Activated CD4-positive, alpha-beta T cell treated with anti-CD3 and anti-CD28 coated beads for 1 hour (primary cell): ENCODE data around the gene HMCN1.

Experiments used
- DNase-seq: peaks from one replicate; pipeline ENCODE4 v3.0.0-alpha.2; 2020

Gene HMCN1

GRCh38 chr1:185733818-185734735 is at the start of gene HMCN1:
Gene HMCN1, plus strand, starts transcription at chr1:185734391. Its CDS starts 389 bp downstream, at chr1:185734780.
- no peak for DNase-seq

- DNase-seq: no peak
These were observed 47.1 kb upstream of the HMCN1 start for GRCh38 chr1:185686821-185687778.

- no peak for DNase-seq
These were observed 43.7 kb upstream of the HMCN1 start for GRCh38 chr1:185690527-185690926.

GRCh38 chr1:185693654-185694053 is 40.5 kb upstream of the HMCN1 start:
- DNase-seq: no peak

GRCh38 chr1:185694081-185694480 is 40.1 kb upstream of the HMCN1 start:
- DNase-seq: no peak

GRCh38 chr1:185695299-185695698 is 38.9 kb upstream of the HMCN1 start:
- DNase-seq: no peak

- no peak for DNase-seq
These were observed 37.6 kb upstream of the HMCN1 start for GRCh38 chr1:185696422-185697150.

GRCh38 chr1:185699874-185700273 is 34.3 kb upstream of the HMCN1 start:
- no peak for DNase-seq

- no peak for DNase-seq
These were observed 32.5 kb upstream of the HMCN1 start for GRCh38 chr1:185701650-185702049.

- no peak for DNase-seq
These were observed 30.0 kb upstream of the HMCN1 start for GRCh38 chr1:185704181-185704580.

GRCh38 chr1:185716095-185716494 is 18.1 kb upstream of the HMCN1 start:
- DNase-seq: no peak

- DNase-seq: no peak
These were observed 15.2 kb upstream of the HMCN1 start for GRCh38 chr1:185719021-185719420.

- DNase-seq: no peak
These were observed 13.4 kb upstream of the HMCN1 start for GRCh38 chr1:185720633-185721272.

GRCh38 chr1:185721553-185721952 is 12.6 kb upstream of the HMCN1 start:
- DNase-seq: no peak

GRCh38 chr1:185722098-185722497 is 12.1 kb upstream of the HMCN1 start:
- DNase-seq: no peak

- no peak for DNase-seq
These were observed 6.5 kb upstream of the HMCN1 start for GRCh38 chr1:185727726-185728125.

GRCh38 chr1:185731446-185731845 is 2.7 kb upstream of the HMCN1 start:
- no peak for DNase-seq

- DNase-seq: no peak
These were observed 1.2 kb upstream of the HMCN1 start for GRCh38 chr1:185732951-185733350.

GRCh38 chr1:185734929-185735700 is 924 bp downstream of the HMCN1 start:
- DNase-seq: no peak

GRCh38 chr1:185735701-185736064 is 1.5 kb downstream of the HMCN1 start:
- no peak for DNase-seq

- DNase-seq: no peak
These were observed 5.8 kb downstream of the HMCN1 start for GRCh38 chr1:185739967-185740366.

- DNase-seq: no peak
These were observed 7.4 kb downstream of the HMCN1 start for GRCh38 chr1:185741551-185741950.
